Stimulated activated memory B cell treated with anti-CD40 and anti-IgM and Interleukin-4, amounts not matched to agents 10 μg/mL and 1 μg/mL and 100 μg/mL, for 72 hours (primary cell): ENCODE measurements around the gene ZNF606.
"Not testable (repeated sequence)": the region's sequence is repeated elsewhere in the genome, so short reads cannot be mapped to it uniquely, and the experiment has no call there.

Source experiments
- ATAC-seq: fragments of 150-1000 bp; cut with Tn5 transposase; 2 replicates; pipeline ENCODE4 v1.10.0; 2021
- H3K27ac Mint-ChIP-seq: one replicate; pipeline ENCODE4 v1.8.0; 2022; ENCODE audit warnings: mild to moderate bottlenecking, mixed read lengths
- H3K27me3 Mint-ChIP-seq: one replicate; pipeline ENCODE4 v1.8.0; 2022; ENCODE audit warnings: mixed read lengths
- H3K36me3 Mint-ChIP-seq: one replicate; pipeline ENCODE4 v1.8.0; 2022; ENCODE audit warnings: mixed read lengths
- H3K4me1 Mint-ChIP-seq: one replicate; pipeline ENCODE4 v1.8.0; 2022; ENCODE audit warnings: mixed read lengths
- H3K4me3 Mint-ChIP-seq: one replicate; pipeline ENCODE4 v1.8.0; 2022; ENCODE audit warnings: mild to moderate bottlenecking, moderate library complexity, mixed read lengths
- H3K9me3 Mint-ChIP-seq: one replicate; pipeline ENCODE4 v1.8.0; 2022; ENCODE audit warnings: mixed read lengths

The ZNF606 gene

GRCh38 chr19:58024661-58025060 lies 22.0 kb upstream of the ZNF606 start:
- H3K4me3 Mint-ChIP-seq: no peak overlapping the region
- ATAC-seq: no peak
- no peaks in the 10 kb centered on the region for H3K27me3 Mint-ChIP-seq
- H3K27ac Mint-ChIP-seq: no peak overlapping the region
- no peaks in the 10 kb centered on the region for H3K4me1 Mint-ChIP-seq
- peaks cover 11% of the 10 kb centered on the region for H3K36me3 Mint-ChIP-seq
- H3K9me3 Mint-ChIP-seq: peaks cover 24% of the 10 kb centered on the region

DNA sequence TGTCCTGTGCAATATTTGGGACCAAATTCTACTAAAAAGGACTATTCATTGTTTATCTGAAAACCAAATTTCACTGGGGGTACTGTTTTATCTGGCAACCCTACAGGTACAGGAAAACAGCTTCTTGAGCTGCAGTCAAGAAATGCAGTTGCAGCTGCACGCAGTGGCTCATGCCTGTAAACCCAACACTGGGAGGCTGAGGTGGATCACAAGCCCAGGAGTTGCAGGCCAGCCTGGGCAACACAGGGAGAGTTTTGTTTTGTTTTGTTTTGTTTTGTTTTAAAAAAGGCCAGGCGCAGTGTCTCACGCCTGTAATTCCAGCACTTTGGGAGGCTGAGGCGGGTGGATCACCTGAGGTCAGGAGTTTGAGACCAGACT lies 19.7 kb upstream of the ZNF606 start:
- no peak for ATAC-seq
- H3K4me3 Mint-ChIP-seq: no peak overlapping the region
- no peaks in the 10 kb centered on the region for H3K27me3 Mint-ChIP-seq
- peaks cover 21% of the 10 kb centered on the region for H3K9me3 Mint-ChIP-seq
- H3K27ac Mint-ChIP-seq: no peak overlapping the region
- H3K4me1 Mint-ChIP-seq: no peaks in the 10 kb centered on the region
- H3K36me3 Mint-ChIP-seq: peaks cover 11% of the 10 kb centered on the region

DNA sequence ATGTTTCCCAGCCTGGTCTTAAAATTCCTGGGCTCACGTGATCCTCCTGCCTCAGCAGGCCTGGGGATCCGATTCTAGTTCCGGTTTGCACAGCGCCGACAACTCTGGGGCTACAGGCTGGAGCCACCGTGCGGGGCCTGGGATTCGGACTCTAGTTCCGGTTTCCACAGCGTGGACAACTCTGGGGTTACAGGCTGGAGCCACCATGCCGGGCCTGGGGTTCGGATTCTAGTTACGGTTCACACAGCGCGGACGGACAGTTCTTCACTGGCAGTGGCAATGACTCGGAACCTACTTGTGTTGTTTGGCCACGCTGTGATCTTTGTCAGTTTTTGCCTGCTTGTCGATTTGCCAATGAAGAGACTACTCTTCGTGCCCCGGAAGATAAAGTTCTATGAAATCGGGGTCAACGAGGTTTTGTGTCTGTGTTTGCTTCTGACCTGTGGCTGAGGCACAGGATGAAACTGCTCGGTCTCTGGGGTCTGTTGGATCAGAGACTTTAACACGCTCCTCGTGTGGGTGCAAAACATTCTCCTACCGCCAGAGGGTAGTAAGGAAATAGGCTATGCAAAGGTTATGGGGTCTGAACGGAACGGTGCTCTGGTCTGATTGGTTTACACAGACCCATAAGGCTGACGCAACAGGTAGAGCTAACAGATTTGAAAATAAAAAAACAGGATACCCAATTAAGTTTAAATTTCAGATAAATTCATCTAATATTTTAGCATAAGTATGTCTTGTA lies 19.1 kb upstream of the ZNF606 start:
- peak; percentile 73 for ATAC-seq
- Mint-ChIP-seq H3K27me3 (no peaks in the 10 kb centered on the region), H3K27ac (no peak overlapping the region), H3K4me1 (no peaks in the 10 kb centered on the region), H3K4me3 (no peak overlapping the region), H3K9me3 (peaks cover 17% of the 10 kb centered on the region), H3K36me3 (peaks cover 11% of the 10 kb centered on the region)

- Mint-ChIP-seq H3K9me3 (peaks cover 19% of the 10 kb centered on the region), H3K4me1 (no peaks in the 10 kb centered on the region), H3K36me3 (peaks cover 11% of the 10 kb centered on the region), H3K27ac (no peak overlapping the region), H3K27me3 (no peaks in the 10 kb centered on the region), H3K4me3 (no peak overlapping the region)
- ATAC-seq: no peak
These were observed 17.5 kb upstream of the ZNF606 start for GRCh38 chr19:58020129-58020528.

- Mint-ChIP-seq H3K36me3 (peaks cover 26% of the 10 kb centered on the region), H3K27me3 (no peaks in the 10 kb centered on the region), H3K27ac (no peak overlapping the region), H3K4me3 (no peak overlapping the region), H3K4me1 (peaks cover 2% of the 10 kb centered on the region), H3K9me3 (peaks cover 22% of the 10 kb centered on the region)
- ATAC-seq: no peak
These were observed 11.5 kb upstream of the ZNF606 start for GRCh38 chr19:58014141-58014540.

GRCh38 chr19:58010507-58010906 lies 7.9 kb upstream of the ZNF606 start:
- peaks cover 50% of the 10 kb centered on the region for H3K36me3 Mint-ChIP-seq
- H3K4me3 Mint-ChIP-seq: no peak overlapping the region
- H3K27me3 Mint-ChIP-seq: no peaks in the 10 kb centered on the region
- peaks cover 5% of the 10 kb centered on the region for H3K4me1 Mint-ChIP-seq
- no peak overlapping the region for H3K27ac Mint-ChIP-seq
- H3K9me3 Mint-ChIP-seq: peaks cover 27% of the 10 kb centered on the region
- ATAC-seq: no peak

DNA sequence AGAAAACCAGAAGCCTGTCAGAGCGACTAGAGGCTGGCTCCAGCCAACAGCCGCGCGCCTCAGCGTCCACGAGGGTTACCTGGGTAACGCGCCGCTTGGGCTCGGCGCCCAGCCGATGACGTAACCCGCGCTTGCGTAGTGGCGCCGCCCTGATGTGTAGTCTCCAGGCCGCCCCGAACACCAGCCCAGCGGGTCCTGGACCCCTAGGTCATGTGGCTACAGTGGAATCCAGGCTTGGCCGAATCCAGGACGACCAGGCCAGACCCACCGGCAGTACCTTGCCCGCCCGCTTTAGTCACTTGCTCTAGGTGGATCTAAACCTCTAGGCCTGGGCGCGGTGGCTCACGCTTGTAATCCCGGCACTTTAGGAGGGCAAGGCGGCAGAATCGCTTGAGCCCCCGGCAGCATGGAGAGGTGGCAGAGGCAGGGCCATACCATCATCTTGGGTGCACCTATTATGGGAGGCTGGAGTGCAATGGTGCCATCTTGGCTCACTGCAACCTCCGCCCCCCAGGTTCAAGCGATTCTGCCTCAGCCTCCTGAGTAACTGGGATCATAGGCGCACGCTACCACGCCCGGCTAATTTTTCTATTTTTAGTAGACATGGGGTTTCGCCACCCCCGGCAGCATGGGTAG lies 7.2 kb upstream of the ZNF606 start:
- H3K9me3 Mint-ChIP-seq: peaks cover 28% of the 10 kb centered on the region
- no peak overlapping the region for H3K27ac Mint-ChIP-seq

GRCh38 chr19:58009301-58009665 lies 6.7 kb upstream of the ZNF606 start:
- Mint-ChIP-seq H3K27me3 (no peaks in the 10 kb centered on the region), H3K36me3 (peaks cover 62% of the 10 kb centered on the region), H3K9me3 (peaks cover 32% of the 10 kb centered on the region), H3K4me3 (peak overlapping the region; percentile 74), H3K27ac (no peak overlapping the region), H3K4me1 (peaks cover 11% of the 10 kb centered on the region)
- ATAC-seq: no peak

More for the DNA sequence above, 7.2 kb upstream of the ZNF606 start:
- peak; percentile 90 for ATAC-seq
- Mint-ChIP-seq H3K4me1 (peaks cover 6% of the 10 kb centered on the region), H3K27me3 (no peaks in the 10 kb centered on the region), H3K4me3 (peak overlapping the region; percentile 74), H3K36me3 (peaks cover 57% of the 10 kb centered on the region)

- not testable (repeated sequence) for ATAC-seq, H3K27me3 Mint-ChIP-seq, H3K27ac Mint-ChIP-seq, H3K4me3 Mint-ChIP-seq
- H3K36me3 Mint-ChIP-seq: peaks cover 64% of the 10 kb centered on the region
- peaks cover 16% of the 10 kb centered on the region for H3K4me1 Mint-ChIP-seq
- H3K9me3 Mint-ChIP-seq: peaks cover 36% of the 10 kb centered on the region
These were observed 6.3 kb upstream of the ZNF606 start for GRCh38 chr19:58008877-58009276.

DNA sequence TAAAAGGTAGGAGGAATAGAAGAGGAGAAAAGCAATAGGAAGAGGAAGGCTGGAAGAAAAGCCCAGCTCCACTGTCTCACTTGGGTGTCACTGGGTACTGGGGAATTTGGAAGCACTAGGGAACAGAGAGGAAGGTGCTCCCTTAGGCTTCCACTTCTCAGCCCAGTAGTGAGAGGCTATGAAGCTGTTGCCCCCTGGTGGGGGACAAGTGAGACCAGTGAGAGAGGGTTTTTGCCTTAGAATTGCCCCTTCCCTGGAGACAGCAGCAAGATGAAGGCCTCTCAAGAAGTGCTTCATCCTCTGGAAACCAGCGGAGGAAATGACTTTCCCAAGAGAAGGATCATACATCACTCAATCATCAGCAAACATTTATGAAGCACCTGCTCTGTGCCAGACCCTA lies 4.7 kb upstream of the ZNF606 start:
- Mint-ChIP-seq H3K4me1 (peaks cover 26% of the 10 kb centered on the region), H3K9me3 (peaks cover 32% of the 10 kb centered on the region), H3K36me3 (peaks cover 63% of the 10 kb centered on the region), H3K4me3 (no peak overlapping the region), H3K27me3 (no peaks in the 10 kb centered on the region), H3K27ac (no peak overlapping the region)
- ATAC-seq: no peak

DNA sequence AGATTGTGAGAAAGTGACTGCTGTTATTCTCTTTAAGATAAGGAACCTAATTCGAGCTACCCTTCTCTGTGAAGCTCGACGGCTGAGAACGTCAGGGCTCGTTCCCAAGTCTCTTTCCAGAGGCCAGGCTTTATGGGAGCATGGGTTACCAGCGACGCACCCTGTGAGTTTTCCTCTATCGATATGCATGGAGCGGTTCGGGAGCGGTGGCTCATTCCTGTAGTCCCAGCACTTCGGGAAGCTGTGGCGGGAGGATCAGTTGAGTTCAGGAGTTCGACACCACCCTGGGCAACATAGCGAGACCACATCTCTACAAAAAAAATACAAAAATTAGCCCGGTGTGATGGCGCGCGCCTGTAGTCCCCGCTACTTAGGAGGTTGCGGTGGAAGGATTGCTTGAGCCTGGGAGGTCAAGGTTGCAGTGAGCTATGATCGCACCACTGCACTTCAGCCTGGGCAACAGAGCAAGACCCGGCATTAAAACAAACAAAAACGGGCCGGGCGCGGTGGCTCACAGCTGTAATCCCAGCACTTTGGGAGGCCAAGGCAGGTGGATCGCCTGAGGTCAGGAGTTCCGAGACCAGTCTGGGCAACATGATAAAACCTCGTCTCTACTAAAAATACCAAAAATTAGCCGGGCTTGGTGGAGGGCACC lies 681 bp upstream of the ZNF606 start:
- peaks cover 87% of the 10 kb centered on the region for H3K36me3 Mint-ChIP-seq
- H3K4me1 Mint-ChIP-seq: peaks cover 39% of the 10 kb centered on the region
- no peak for ATAC-seq
- H3K27ac Mint-ChIP-seq: peak overlapping the region; percentile 93
- peak overlapping the region; percentile 92 for H3K4me3 Mint-ChIP-seq
- peaks cover 36% of the 10 kb centered on the region for H3K9me3 Mint-ChIP-seq
- no peaks in the 10 kb centered on the region for H3K27me3 Mint-ChIP-seq

GRCh38 chr19:58001895-58002369 lies 688 bp downstream of the ZNF606 start:
- peaks cover 28% of the 10 kb centered on the region for H3K9me3 Mint-ChIP-seq
- peak overlapping the region; percentile 92 for H3K4me3 Mint-ChIP-seq
- no peaks in the 10 kb centered on the region for H3K27me3 Mint-ChIP-seq
- peak; percentile 6 for ATAC-seq
- H3K36me3 Mint-ChIP-seq: peaks cover 91% of the 10 kb centered on the region
- peaks cover 39% of the 10 kb centered on the region for H3K4me1 Mint-ChIP-seq
- peak overlapping the region; percentile 93 for H3K27ac Mint-ChIP-seq

DNA sequence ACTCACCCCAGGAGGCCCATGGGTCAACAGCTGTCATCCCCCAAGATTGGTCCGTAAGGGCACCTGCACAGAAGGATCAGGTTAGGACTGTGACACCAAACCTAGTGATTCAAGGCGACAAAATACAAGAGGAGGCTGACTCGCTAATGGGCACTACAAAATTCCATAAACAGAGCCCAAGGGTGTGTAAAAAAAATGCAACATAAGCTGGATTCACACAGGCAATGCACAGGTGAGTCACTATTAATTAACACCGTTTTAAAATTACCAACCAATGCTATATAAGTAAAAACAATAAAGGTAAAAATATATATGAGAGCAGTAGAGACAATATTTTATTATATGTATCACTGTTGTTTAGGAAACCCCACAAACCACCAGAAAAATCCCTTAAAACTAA lies 1.9 kb downstream of the ZNF606 start:
- Mint-ChIP-seq H3K4me1 (peaks cover 39% of the 10 kb centered on the region), H3K36me3 (peaks cover 91% of the 10 kb centered on the region), H3K27ac (no peak overlapping the region), H3K4me3 (no peak overlapping the region), H3K27me3 (no peaks in the 10 kb centered on the region), H3K9me3 (peaks cover 31% of the 10 kb centered on the region)
- no peak for ATAC-seq

GRCh38 chr19:57992841-57993240 lies 9.8 kb downstream of the ZNF606 start:
- H3K27ac Mint-ChIP-seq: no peak overlapping the region
- peaks cover 42% of the 10 kb centered on the region for H3K9me3 Mint-ChIP-seq
- ATAC-seq: no peak
- H3K4me3 Mint-ChIP-seq: no peak overlapping the region
- H3K36me3 Mint-ChIP-seq: peaks cover 94% of the 10 kb centered on the region
- no peaks in the 10 kb centered on the region for H3K27me3 Mint-ChIP-seq
- no peaks in the 10 kb centered on the region for H3K4me1 Mint-ChIP-seq

GRCh38 chr19:57978586-57979289 lies 23.9 kb downstream of the ZNF606 start:
- Mint-ChIP-seq H3K4me3 (no peak overlapping the region), H3K27me3 (no peaks in the 10 kb centered on the region), H3K36me3 (peaks cover 97% of the 10 kb centered on the region), H3K27ac (no peak overlapping the region), H3K4me1 (no peaks in the 10 kb centered on the region), H3K9me3 (peaks cover 46% of the 10 kb centered on the region)
- ATAC-seq: no peak
